ENCODE data around the gene RSPO4.

Gene RSPO4

GRCh38 chr20:982754-983153 lies 19.4 kb downstream of the RSPO4 start:
- Histone ChIP-seq H3K36me3 (ENCODE audit: control insufficient read depth, insufficient read depth, low read length) (no peaks in the 10 kb centered on the region), H3K4me1 (ENCODE audit: control insufficient read depth, insufficient read depth, low read length) (no peaks in the 10 kb centered on the region), H3K4me3 (ENCODE audit: low read length) (no peak overlapping the region), H3K27me3 (ENCODE audit: control insufficient read depth, insufficient read depth, low read length) (peaks cover 15% of the 10 kb centered on the region), H3K9ac (ENCODE audit: low read length) (no peak overlapping the region), H3K27ac (ENCODE audit: low read depth, low read length) (no peak overlapping the region)

- Histone ChIP-seq H3K9ac (ENCODE audit: low read length) (no peak overlapping the region), H3K4me1 (ENCODE audit: control insufficient read depth, insufficient read depth, low read length) (no peaks in the 10 kb centered on the region), H3K27ac (ENCODE audit: low read depth, low read length) (no peak overlapping the region), H3K4me3 (ENCODE audit: low read length) (no peak overlapping the region), H3K27me3 (ENCODE audit: control insufficient read depth, insufficient read depth, low read length) (peaks cover 17% of the 10 kb centered on the region), H3K36me3 (ENCODE audit: control insufficient read depth, insufficient read depth, low read length) (no peaks in the 10 kb centered on the region)
Observed at GRCh38 chr20:977021-977420, 25.1 kb downstream of the RSPO4 start.

- H3K27me3 ChIP-seq (ENCODE audit: control insufficient read depth, insufficient read depth, low read length), result peaks cover 13% of the 10 kb centered on the region
- H3K9ac ChIP-seq (ENCODE audit: low read length), result no peak overlapping the region
- no peak overlapping the region for H3K4me3 ChIP-seq (ENCODE audit: low read length)
- no peaks in the 10 kb centered on the region for H3K4me1 ChIP-seq (ENCODE audit: control insufficient read depth, insufficient read depth, low read length)
- H3K36me3 ChIP-seq (ENCODE audit: control insufficient read depth, insufficient read depth, low read length), result no peaks in the 10 kb centered on the region
- H3K27ac ChIP-seq (ENCODE audit: low read depth, low read length), result no peak overlapping the region
Observed at GRCh38 chr20:976033-976432, 26.1 kb downstream of the RSPO4 start.

GRCh38 chr20:973785-974194 lies 28.3 kb downstream of the RSPO4 start:
- H3K4me3 ChIP-seq (ENCODE audit: low read length), result no peak overlapping the region
- peaks cover 5% of the 10 kb centered on the region for H3K27me3 ChIP-seq (ENCODE audit: control insufficient read depth, insufficient read depth, low read length)
- no peaks in the 10 kb centered on the region for H3K36me3 ChIP-seq (ENCODE audit: control insufficient read depth, insufficient read depth, low read length)
- no peaks in the 10 kb centered on the region for H3K4me1 ChIP-seq (ENCODE audit: control insufficient read depth, insufficient read depth, low read length)
- no peak overlapping the region for H3K9ac ChIP-seq (ENCODE audit: low read length)
- no peak overlapping the region for H3K27ac ChIP-seq (ENCODE audit: low read depth, low read length)

GRCh38 chr20:972256-972655 lies 29.9 kb downstream of the RSPO4 start:
- H3K4me1 ChIP-seq (ENCODE audit: control insufficient read depth, insufficient read depth, low read length), result no peaks in the 10 kb centered on the region
- H3K27me3 ChIP-seq (ENCODE audit: control insufficient read depth, insufficient read depth, low read length), result peaks cover 5% of the 10 kb centered on the region
- H3K36me3 ChIP-seq (ENCODE audit: control insufficient read depth, insufficient read depth, low read length), result no peaks in the 10 kb centered on the region
- no peak overlapping the region for H3K9ac ChIP-seq (ENCODE audit: low read length)
- H3K4me3 ChIP-seq (ENCODE audit: low read length), result no peak overlapping the region
- no peak overlapping the region for H3K27ac ChIP-seq (ENCODE audit: low read depth, low read length)

- H3K4me3 ChIP-seq (ENCODE audit: low read length), result no peak overlapping the region
Observed at GRCh38 chr20:971346-971745, 30.8 kb downstream of the RSPO4 start.

GRCh38 chr20:969868-970267 lies 32.2 kb downstream of the RSPO4 start:
- Histone ChIP-seq H3K27me3 (ENCODE audit: control insufficient read depth, insufficient read depth, low read length) (peaks cover 11% of the 10 kb centered on the region), H3K36me3 (ENCODE audit: control insufficient read depth, insufficient read depth, low read length) (no peaks in the 10 kb centered on the region), H3K9ac (ENCODE audit: low read length) (no peak overlapping the region), H3K4me3 (ENCODE audit: low read length) (no peak overlapping the region), H3K27ac (ENCODE audit: low read depth, low read length) (no peak overlapping the region), H3K4me1 (ENCODE audit: control insufficient read depth, insufficient read depth, low read length) (no peaks in the 10 kb centered on the region)

More at GRCh38 chr20:971346-971745, 30.8 kb downstream of the RSPO4 start:
- Histone ChIP-seq H3K36me3 (ENCODE audit: control insufficient read depth, insufficient read depth, low read length) (no peaks in the 10 kb centered on the region), H3K27ac (ENCODE audit: low read depth, low read length) (no peak overlapping the region), H3K9ac (ENCODE audit: low read length) (no peak overlapping the region), H3K4me1 (ENCODE audit: control insufficient read depth, insufficient read depth, low read length) (no peaks in the 10 kb centered on the region), H3K27me3 (ENCODE audit: control insufficient read depth, insufficient read depth, low read length) (peaks cover 5% of the 10 kb centered on the region)

GRCh38 chr20:967796-968742 lies 34.0 kb downstream of the RSPO4 start:
- H3K27me3 ChIP-seq (ENCODE audit: control insufficient read depth, insufficient read depth, low read length), result peaks cover 7% of the 10 kb centered on the region
- H3K36me3 ChIP-seq (ENCODE audit: control insufficient read depth, insufficient read depth, low read length), result no peaks in the 10 kb centered on the region
- no peak overlapping the region for H3K4me3 ChIP-seq (ENCODE audit: low read length)
- no peak overlapping the region for H3K9ac ChIP-seq (ENCODE audit: low read length)
- H3K27ac ChIP-seq (ENCODE audit: low read depth, low read length), result no peak overlapping the region
- H3K4me1 ChIP-seq (ENCODE audit: control insufficient read depth, insufficient read depth, low read length), result no peaks in the 10 kb centered on the region

- Histone ChIP-seq H3K36me3 (ENCODE audit: control insufficient read depth, insufficient read depth, low read length) (no peaks in the 10 kb centered on the region), H3K27ac (ENCODE audit: low read depth, low read length) (no peak overlapping the region), H3K9ac (ENCODE audit: low read length) (no peak overlapping the region), H3K4me1 (ENCODE audit: control insufficient read depth, insufficient read depth, low read length) (no peaks in the 10 kb centered on the region), H3K4me3 (ENCODE audit: low read length) (no peak overlapping the region), H3K27me3 (ENCODE audit: control insufficient read depth, insufficient read depth, low read length) (peaks cover 11% of the 10 kb centered on the region)
Observed at GRCh38 chr20:965956-966355, 36.2 kb downstream of the RSPO4 start.

- no peak overlapping the region for H3K9ac ChIP-seq (ENCODE audit: low read length)
- H3K27me3 ChIP-seq (ENCODE audit: control insufficient read depth, insufficient read depth, low read length), result peaks cover 11% of the 10 kb centered on the region
- H3K4me1 ChIP-seq (ENCODE audit: control insufficient read depth, insufficient read depth, low read length), result no peaks in the 10 kb centered on the region
- no peak overlapping the region for H3K4me3 ChIP-seq (ENCODE audit: low read length)
- no peak overlapping the region for H3K27ac ChIP-seq (ENCODE audit: low read depth, low read length)
- H3K36me3 ChIP-seq (ENCODE audit: control insufficient read depth, insufficient read depth, low read length), result no peaks in the 10 kb centered on the region
Observed at GRCh38 chr20:963795-964194, 38.3 kb downstream of the RSPO4 start.

- Histone ChIP-seq H3K27me3 (ENCODE audit: control insufficient read depth, insufficient read depth, low read length) (peaks cover 11% of the 10 kb centered on the region), H3K4me3 (ENCODE audit: low read length) (no peak overlapping the region), H3K27ac (ENCODE audit: low read depth, low read length) (no peak overlapping the region), H3K4me1 (ENCODE audit: control insufficient read depth, insufficient read depth, low read length) (no peaks in the 10 kb centered on the region), H3K9ac (ENCODE audit: low read length) (no peak overlapping the region), H3K36me3 (ENCODE audit: control insufficient read depth, insufficient read depth, low read length) (no peaks in the 10 kb centered on the region)
Observed at GRCh38 chr20:962683-963082, 39.4 kb downstream of the RSPO4 start.

- no peaks in the 10 kb centered on the region for H3K36me3 ChIP-seq (ENCODE audit: control insufficient read depth, insufficient read depth, low read length)
- no peak overlapping the region for H3K27ac ChIP-seq (ENCODE audit: low read depth, low read length)
- peaks cover 11% of the 10 kb centered on the region for H3K27me3 ChIP-seq (ENCODE audit: control insufficient read depth, insufficient read depth, low read length)
- no peaks in the 10 kb centered on the region for H3K4me1 ChIP-seq (ENCODE audit: control insufficient read depth, insufficient read depth, low read length)
- no peak overlapping the region for H3K4me3 ChIP-seq (ENCODE audit: low read length)
- no peak overlapping the region for H3K9ac ChIP-seq (ENCODE audit: low read length)
Observed at GRCh38 chr20:962223-962622, 39.9 kb downstream of the RSPO4 start.

- no peak overlapping the region for H3K27ac ChIP-seq (ENCODE audit: low read depth, low read length)
- peaks cover 11% of the 10 kb centered on the region for H3K27me3 ChIP-seq (ENCODE audit: control insufficient read depth, insufficient read depth, low read length)
- H3K4me3 ChIP-seq (ENCODE audit: low read length), result no peak overlapping the region
Observed at GRCh38 chr20:961768-962167, 40.3 kb downstream of the RSPO4 start.

More at GRCh38 chr20:961768-962167, 40.3 kb downstream of the RSPO4 start:
- Histone ChIP-seq H3K9ac (ENCODE audit: low read length) (no peak overlapping the region), H3K4me1 (ENCODE audit: control insufficient read depth, insufficient read depth, low read length) (no peaks in the 10 kb centered on the region), H3K36me3 (ENCODE audit: control insufficient read depth, insufficient read depth, low read length) (no peaks in the 10 kb centered on the region)

Measured in rectal smooth muscle tissue (tissue), 1 donor.